ENCODE data around the gene BANF1. TPM values are rescaled to one million over a fixed set of nuclear protein-coding genes. Genes with fewer than 3 reads are reported as not detected.

Gene BANF1
- total and polyA plus RNA-seq, 2 donors, result 8.6 to 181 TPM

DNA sequence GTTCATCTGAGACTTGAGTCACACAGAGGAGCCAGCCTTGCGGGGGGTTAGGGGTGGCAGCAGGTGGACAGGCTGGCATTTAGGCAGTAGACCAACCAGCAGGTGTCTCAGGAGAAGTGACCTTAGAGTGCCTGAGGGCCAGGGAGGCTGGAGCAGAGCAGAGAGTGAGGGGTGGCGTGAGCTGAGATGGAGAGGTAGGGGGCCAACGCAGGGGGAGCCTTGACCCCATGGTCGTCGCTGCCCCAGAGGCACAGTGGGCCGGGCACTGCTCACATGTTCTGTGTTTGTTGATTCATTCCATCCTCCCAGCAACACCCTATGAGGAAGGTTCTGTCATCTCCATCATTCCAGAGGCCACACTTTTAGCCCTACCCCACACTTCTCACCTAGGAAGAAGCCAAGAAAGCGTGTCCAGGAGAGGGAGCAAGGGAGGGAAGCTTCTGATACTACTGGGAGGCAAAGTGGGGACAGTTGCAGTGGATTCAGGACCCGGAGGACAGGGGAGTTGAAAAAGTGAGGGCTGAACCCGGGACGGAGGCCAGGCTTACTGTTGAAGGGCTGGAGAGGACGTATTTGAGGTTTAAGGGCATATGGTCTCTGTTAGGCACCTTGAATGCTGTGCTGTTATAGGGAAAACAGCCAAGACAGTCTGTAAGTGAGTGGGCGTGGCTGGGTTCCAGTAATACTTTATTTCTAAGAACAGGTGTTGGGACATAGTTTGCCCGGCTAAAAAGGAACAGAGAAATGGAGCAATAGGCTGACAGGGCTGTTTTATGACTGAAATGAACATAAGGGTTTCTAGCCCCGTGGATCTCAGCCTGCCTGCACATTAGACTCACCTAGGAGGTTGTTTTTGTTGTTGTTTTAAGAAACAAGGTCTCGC, 33.5 kb upstream of the BANF1 start:
- Histone ChIP-seq H3K27ac (ENCODE audit: low read depth) (no peak overlapping the region), H3K4me1 (ENCODE audit: insufficient read depth) (no peaks in the 10 kb centered on the region), H3K4me3 (ENCODE audit: low read depth, low read length) (no peak overlapping the region), H3K36me3 (ENCODE audit: insufficient read depth) (peaks cover 9% of the 10 kb centered on the region)
- 85% methylated on average over 15 of the region's 15 CpGs for WGBS
- DNase-seq (ENCODE audit: extremely low spot score), result no peak

DNA sequence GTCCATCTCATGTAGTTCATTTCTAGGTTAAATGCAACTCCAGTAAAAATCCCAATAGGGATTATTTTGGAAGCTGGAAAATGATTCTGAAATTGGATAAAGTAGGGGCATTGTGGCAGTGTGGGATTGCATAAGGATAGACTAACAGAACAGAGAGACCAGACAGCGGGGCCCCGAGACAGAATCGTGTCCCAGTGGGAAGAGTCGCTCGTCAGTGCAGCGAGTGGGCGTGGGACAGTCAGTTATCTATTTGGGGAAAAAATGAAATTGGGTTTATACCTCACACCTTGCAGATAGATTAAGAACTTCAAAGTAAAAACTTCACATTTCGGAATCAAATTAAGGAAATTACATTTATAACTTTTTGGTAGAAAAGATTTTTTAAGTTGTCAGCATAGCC, 30.2 kb upstream of the BANF1 start:
- DNase-seq (ENCODE audit: extremely low spot score), result no peak
- H3K4me1 ChIP-seq (ENCODE audit: insufficient read depth), result no peaks in the 10 kb centered on the region
- H3K4me3 ChIP-seq (ENCODE audit: low read depth, low read length), result no peak overlapping the region
- H3K36me3 ChIP-seq (ENCODE audit: insufficient read depth), result peaks cover 2% of the 10 kb centered on the region
- no peak overlapping the region for H3K27ac ChIP-seq (ENCODE audit: low read depth)
- 95% methylated on average over 8 of the region's 8 CpGs for WGBS

DNA sequence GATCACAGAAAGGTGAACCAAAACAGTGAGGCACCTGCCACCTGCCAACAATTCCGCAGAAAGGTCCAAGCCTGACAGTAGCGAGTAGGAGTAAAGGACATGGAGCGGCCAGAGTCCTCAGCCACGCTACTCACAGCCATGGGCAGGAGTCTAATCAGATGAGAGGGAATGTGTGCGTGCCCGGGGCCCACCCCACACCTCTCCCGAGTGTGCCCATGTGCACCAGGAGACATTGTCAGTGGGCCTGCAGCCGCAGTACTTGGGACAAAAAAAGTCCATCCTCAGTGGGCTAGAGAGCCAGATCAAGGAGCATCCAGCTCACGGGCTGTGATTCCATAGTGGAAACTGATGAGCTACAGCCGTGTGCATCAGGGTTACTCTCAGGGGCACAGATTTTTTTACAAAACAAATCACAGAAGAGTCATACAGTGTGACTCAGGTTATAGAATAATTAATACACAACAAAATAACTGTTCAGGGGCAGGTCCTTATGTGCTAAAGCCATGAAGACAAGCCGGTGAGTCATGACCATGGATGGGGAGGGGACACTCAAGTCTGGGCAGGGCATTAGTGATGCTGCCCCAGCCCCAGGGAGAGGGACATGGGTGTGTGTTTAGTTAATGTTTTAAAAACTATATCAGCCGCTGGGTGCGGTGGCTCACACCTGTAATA, 28.7 kb upstream of the BANF1 start:
- no peak overlapping the region for H3K27ac ChIP-seq (ENCODE audit: low read depth)
- H3K4me1 ChIP-seq (ENCODE audit: insufficient read depth), result no peaks in the 10 kb centered on the region
- 97% methylated on average over 13 of the region's 13 CpGs for WGBS
- peaks cover 3% of the 10 kb centered on the region for H3K36me3 ChIP-seq (ENCODE audit: insufficient read depth)
- DNase-seq (ENCODE audit: extremely low spot score), result no peak
- H3K4me3 ChIP-seq (ENCODE audit: low read depth, low read length), result no peak overlapping the region

DNA sequence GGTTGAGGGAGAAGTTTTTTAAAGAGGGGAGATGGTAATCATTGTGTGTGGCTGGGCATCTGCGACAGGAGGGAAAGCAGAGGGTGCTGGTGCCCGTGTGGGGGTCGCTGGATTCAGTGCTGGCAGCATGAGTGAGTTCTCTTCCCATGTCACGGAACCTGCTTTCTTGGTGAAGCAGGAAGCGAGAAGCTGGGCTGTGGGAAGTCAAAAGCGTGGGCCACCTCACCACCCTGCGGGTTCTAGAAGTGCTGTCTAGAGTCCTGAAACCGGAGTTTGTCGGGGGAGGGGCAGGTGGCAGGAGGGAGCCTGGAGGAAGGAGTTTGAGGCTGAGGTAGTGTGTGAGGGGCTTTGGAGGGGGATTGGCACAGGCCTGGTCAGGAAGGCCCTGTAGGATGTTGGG, 26.5 kb upstream of the BANF1 start:
- DNase-seq (ENCODE audit: extremely low spot score), result no peak
- Histone ChIP-seq H3K4me1 (ENCODE audit: insufficient read depth) (no peaks in the 10 kb centered on the region), H3K36me3 (ENCODE audit: insufficient read depth) (peaks cover 5% of the 10 kb centered on the region), H3K27ac (ENCODE audit: low read depth) (no peak overlapping the region), H3K4me3 (ENCODE audit: low read depth, low read length) (no peak overlapping the region)
- WGBS, result 90% methylated on average over 9 of the region's 9 CpGs

DNA sequence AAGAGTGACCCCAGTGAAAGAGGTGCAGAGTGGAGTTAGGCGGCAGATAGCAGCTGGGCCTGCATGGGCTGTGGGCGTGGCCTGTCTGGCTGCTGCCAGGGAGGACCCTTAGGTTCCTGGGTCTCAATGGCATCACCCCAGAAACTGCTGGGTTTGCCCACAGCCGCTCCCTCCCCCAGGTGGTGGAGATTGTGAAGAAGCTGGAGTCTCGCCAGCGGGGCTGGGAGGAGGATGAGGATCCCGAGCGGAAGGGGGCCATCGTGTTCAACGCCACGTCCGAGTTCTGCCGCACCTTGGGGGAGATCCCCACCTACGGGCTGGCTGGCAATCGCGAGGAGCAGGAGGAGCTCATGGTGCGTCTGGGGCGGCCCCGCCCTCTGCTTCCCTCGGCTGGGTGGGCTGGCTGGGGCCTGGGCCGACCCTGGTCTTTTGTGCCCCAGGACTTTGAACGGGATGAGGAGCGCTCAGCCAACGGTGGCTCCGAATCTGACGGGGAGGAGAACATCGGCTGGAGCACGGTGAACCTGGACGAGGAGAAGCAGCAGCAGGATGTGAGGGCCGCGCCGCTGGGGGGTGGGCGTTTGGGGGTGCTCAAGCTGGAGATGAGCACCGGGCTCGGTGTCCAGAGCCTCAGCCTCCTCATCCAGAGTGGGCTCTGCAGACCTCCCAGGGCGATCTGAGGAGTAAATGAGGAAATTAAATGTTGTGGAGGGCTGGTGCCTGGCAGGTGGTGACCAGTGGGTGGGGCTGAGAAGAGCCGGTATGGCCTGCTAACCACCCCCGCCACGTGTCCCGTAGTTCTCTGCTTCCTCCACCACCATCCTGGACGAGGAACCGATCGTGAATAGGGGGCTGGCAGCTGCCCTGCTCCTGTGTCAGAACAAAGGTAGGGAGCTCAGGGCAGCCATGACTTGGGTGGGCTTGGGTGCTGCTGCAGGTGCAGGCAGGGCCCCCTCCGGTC, 25.8 kb upstream of the BANF1 start:
- DNase-seq (ENCODE audit: extremely low spot score), result no peak
- Histone ChIP-seq H3K4me1 (ENCODE audit: insufficient read depth) (no peaks in the 10 kb centered on the region), H3K4me3 (ENCODE audit: low read depth, low read length) (no peak overlapping the region), H3K36me3 (ENCODE audit: insufficient read depth) (peaks cover 5% of the 10 kb centered on the region), H3K27ac (ENCODE audit: low read depth) (no peak overlapping the region)
- WGBS, result 85% methylated on average over 43 of the region's 43 CpGs

DNA sequence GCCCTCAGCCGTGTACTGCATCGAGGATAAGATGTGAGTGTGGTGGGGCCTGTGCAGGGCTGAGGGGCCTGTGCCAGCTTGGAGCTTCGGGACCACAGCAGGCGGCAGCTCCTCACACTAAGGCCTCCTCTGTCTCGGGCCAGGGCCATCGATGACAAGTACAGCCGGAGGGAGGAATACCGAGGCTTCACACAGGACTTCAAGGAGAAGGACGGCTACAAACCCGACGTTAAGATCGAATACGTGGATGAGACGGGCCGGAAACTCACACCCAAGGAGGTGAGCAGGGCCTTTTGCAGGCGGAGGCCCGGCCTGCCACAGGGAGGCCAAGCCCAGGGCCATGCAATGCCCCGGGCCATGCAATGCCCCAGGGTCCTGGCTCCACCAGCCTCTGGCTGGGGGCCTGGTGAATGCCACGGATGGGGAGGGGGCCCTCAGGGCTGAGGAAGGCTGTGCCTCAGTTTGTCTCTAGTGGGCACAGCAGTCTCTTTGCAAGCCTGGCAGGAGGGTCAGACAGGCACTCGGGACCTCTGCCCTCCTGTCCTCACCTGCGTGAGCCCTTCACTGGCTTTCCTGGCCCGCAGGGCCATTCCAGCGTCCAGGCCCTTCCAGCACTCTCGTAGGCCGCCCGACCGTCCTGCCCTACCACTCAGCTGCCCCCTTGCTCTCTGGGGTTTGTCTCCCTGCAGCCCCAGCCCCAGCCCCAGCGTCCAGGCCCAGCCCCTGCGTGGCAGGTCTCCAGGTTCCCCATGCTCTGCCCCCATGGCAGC, 24.5 kb upstream of the BANF1 start:
- DNase-seq (ENCODE audit: extremely low spot score), result no peak

DNA sequence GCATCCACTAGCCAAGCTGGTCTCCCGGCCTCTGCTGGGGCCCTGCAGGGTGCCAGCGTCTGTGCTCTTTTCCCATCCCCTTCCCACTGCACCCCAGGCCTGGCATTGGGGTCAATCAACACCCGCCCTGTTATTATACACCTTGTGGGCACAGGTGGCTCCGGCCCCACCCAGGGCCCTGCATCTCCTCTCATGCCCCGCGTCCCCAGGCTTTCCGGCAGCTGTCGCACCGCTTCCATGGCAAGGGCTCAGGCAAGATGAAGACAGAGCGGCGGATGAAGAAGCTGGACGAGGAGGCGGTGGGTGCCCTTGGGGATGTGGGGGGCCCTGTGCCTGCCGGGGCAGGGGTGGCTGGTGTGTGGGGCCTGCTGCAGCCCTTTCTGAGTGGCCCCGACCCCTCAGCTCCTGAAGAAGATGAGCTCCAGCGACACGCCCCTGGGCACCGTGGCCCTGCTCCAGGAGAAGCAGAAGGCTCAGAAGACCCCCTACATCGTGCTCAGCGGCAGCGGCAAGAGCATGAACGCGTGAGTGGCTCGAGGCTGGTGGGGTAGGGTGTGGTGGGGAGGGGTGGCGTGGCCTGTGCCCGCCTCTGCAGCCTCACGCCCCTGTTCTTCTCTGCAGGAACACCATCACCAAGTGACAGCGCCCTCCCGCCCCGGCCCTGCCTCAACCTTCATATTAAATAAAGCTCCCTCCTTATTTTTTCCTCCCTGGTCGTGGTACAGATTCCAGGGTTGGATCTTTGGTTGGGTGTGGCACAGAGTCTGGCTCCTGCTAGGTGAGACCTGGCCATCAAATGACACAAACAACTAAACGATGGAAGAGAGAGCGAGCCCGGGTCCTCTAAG, 23.7 kb upstream of the BANF1 start:
- H3K27ac ChIP-seq (ENCODE audit: low read depth), result no peak overlapping the region
- H3K4me3 ChIP-seq (ENCODE audit: low read depth, low read length), result no peak overlapping the region
- DNase-seq (ENCODE audit: extremely low spot score), result no peak
- WGBS, result 92% methylated on average over 34 of the region's 34 CpGs
- H3K36me3 ChIP-seq (ENCODE audit: insufficient read depth), result peaks cover 5% of the 10 kb centered on the region
- H3K4me1 ChIP-seq (ENCODE audit: insufficient read depth), result no peaks in the 10 kb centered on the region

More for the DNA sequence above, 24.5 kb upstream of the BANF1 start:
- no peaks in the 10 kb centered on the region for H3K4me1 ChIP-seq (ENCODE audit: insufficient read depth)
- peaks cover 5% of the 10 kb centered on the region for H3K36me3 ChIP-seq (ENCODE audit: insufficient read depth)
- 91% methylated on average over 28 of the region's 29 CpGs for WGBS
- H3K27ac ChIP-seq (ENCODE audit: low read depth), result no peak overlapping the region
- no peak overlapping the region for H3K4me3 ChIP-seq (ENCODE audit: low read depth, low read length)

DNA sequence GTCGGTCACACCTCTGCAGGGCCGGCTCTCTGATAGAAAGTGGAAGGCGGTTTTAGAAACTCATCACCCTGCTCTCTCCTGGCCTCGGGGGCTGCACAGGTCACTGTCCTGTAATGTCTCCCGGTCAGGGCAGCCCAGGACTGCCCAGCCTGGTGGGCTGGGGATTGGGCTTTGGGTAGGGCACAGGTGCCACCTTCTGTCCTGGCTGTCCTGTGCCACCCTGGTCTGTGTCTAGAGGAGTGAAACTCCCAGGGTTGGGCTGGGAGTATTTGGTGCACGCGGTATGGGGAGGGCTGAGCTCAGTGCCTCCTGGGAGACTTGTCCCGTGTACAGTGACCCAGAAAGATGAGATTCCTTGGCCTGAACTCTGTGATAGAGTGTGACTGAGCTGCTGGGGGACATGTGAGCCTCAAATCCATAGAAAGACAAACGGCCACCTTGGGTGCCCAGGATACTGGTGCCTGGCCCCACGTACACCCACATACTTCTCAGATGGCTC, 23.0 kb upstream of the BANF1 start:
- H3K27ac ChIP-seq (ENCODE audit: low read depth), result no peak overlapping the region
- H3K36me3 ChIP-seq (ENCODE audit: insufficient read depth), result peaks cover 5% of the 10 kb centered on the region
- H3K4me1 ChIP-seq (ENCODE audit: insufficient read depth), result no peaks in the 10 kb centered on the region
- H3K4me3 ChIP-seq (ENCODE audit: low read depth, low read length), result no peak overlapping the region
- WGBS, result 86% methylated on average over 10 of the region's 10 CpGs
- DNase-seq (ENCODE audit: extremely low spot score), result no peak

DNA sequence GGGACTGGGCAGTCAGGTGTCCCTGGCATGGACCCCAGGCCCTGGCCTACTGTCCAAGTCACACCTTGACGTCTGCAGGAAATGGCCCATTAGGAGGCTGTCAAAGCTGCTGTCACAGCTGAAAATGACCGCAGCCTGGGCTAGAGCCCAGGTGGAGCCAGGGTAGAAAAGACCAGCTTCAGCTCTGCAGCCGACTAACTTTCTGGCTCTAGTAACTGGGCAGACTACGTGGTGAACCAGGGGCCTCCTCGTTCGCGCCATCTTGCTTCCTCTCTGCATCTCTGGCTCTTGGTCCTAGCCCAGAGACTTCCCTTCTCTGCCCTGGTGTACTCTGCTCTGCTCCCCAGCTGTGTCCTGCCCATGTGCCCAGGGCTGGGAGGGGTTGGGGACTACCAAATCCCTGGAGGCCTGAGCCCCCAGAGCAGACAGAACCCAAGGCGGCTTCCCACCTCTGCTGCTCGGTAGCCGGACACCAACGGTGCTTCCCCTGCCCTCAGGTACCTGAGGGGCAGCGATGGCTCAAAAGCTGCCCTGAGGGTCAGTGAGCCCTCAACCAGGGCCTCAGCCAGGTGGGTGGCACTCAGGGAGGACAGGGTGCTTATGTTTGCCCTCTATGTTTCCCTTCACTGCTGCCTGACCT, 21.1 kb upstream of the BANF1 start:
- Histone ChIP-seq H3K36me3 (ENCODE audit: insufficient read depth) (peaks cover 5% of the 10 kb centered on the region), H3K27ac (ENCODE audit: low read depth) (no peak overlapping the region), H3K4me1 (ENCODE audit: insufficient read depth) (no peaks in the 10 kb centered on the region), H3K4me3 (ENCODE audit: low read depth, low read length) (no peak overlapping the region)
- DNase-seq (ENCODE audit: extremely low spot score), result no peak
- 76% methylated on average over 12 of the region's 12 CpGs for WGBS

DNA sequence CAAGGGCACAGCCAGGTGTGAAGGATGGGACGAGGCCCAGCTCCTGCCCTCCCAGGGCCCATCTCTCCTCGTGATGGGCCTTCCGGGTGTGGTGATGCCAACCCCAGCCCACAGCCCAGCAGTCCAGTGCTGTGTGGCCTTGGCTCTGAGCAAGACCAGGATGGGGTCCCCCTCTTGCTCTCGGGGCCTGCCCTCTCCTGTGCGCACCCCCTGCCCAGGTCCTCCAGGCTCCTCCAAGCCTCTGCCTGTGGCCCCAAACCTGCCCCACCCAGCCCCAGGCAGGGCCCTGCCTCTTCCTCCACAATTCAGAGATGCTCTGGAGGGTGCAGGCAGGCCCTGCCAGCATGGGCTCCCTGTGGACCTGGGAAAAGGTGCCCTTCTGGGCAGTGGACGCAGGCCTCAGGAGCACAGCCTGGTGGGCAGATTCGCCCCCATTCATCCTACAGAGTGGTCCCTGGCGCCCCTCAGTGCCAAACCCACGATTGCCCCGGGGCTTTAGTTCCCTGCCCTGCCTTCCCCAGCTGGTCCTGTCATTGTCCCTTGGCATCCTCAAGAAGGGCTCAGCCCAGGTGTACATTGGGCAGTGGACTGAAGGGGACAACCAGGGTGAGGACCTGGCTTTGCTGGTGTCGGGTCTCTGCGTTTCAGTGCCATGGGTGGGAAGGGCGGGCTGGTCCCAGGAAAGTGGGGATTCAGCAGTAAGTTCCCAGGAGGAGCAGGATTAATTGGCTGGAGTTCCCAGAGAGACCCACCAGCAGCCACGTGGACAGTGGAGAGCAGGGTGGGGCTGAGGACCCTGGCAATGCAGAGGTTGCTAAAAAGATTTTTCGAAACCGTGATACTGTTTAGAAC, 20.1 kb upstream of the BANF1 start:
- H3K4me1 ChIP-seq (ENCODE audit: insufficient read depth), result no peaks in the 10 kb centered on the region
- DNase-seq (ENCODE audit: extremely low spot score), result no peak
- H3K27ac ChIP-seq (ENCODE audit: low read depth), result no peak overlapping the region
- peaks cover 5% of the 10 kb centered on the region for H3K36me3 ChIP-seq (ENCODE audit: insufficient read depth)
- 66% methylated on average over 16 of the region's 16 CpGs for WGBS
- no peak overlapping the region for H3K4me3 ChIP-seq (ENCODE audit: low read depth, low read length)
